Right lobe of liver (tissue), 6 donors: ENCODE results near the gene SEC24B. TPM values are rescaled to one million over a fixed set of nuclear protein-coding genes. Genes with fewer than 3 reads are reported as not detected.

Experiments
- ATAC-seq, 4 donors: fragments of 200-7000 bp; cut with Tn5 transposase; one replicate each; pipeline ENCODE4 v1.9.1; 2020; ENCODE audit warnings: mild to moderate bottlenecking in 4 of 4, moderate library complexity in 4 of 4
- DNase-seq, 3 donors: peaks; one replicate each; pipeline ENCODE4 v3.0.0-alpha.2; 2020
- H3K27ac ChIP-seq, 3 donors: fragments of 200-600 bp; one replicate each; pipeline ENCODE4 v1.8.0; 2022
- H3K27me3 ChIP-seq, 2 donors: fragments of 200-600 bp; one replicate each; pipeline ENCODE4 v1.8.0; 2022
- H3K36me3 ChIP-seq, 4 donors: fragments of 200-600 bp; sonication (generic) in 1 of 4; one replicate each; pipeline versions ENCODE4 v1.5.1 to v1.8.0; 2017 to 2022; ENCODE audit warnings: control low read depth in 1 of 4
- H3K4me1 ChIP-seq, 4 donors: fragments of 200-600 bp; sonication (generic) in 1 of 4; one replicate each; pipeline versions ENCODE4 v1.5.1 to v1.8.0; 2017 to 2022; ENCODE audit warnings: control low read depth in 1 of 4
- H3K4me3 ChIP-seq, 3 donors: fragments of 200-600 bp; one replicate each; pipeline ENCODE4 v1.8.0; 2022
- H3K9me3 ChIP-seq, 4 donors: fragments of 200-600 bp; sonication (generic) in 1 of 4; one replicate each; pipeline versions ENCODE4 v1.5.1 to v1.8.0; 2017 to 2022; ENCODE audit warnings: control low read depth in 1 of 4
- POLR2A ChIP-seq: fragments of 450-650 bp; IDR thresholded peaks from one replicate; pipeline ENCODE4 v1.6.1; 2017; ENCODE audit warnings: antibody characterized with exemption, mild to moderate bottlenecking
- WGBS: methylation state at CpG from one replicate; pipeline ENCODE4 v1.1.6; 2018; ENCODE audit warnings: low coverage, low lambda C conversion rate; ENCODE audit not compliant: insufficient coverage; ENCODE audit errors: missing lambda C conversion rate; 5-methylcytosine and 5-hydroxymethylcytosine counted together
- intact Hi-C, 2 donors: fragments of 100-400 bp; cut with DNase I; formaldehyde crosslinking; loops; one replicate each; pipeline versions ENCODE4 v1.11.2 to v1.14.1; 2022
- total RNA-seq, 6 experiments: library from RNA; depleted of rRNA in 2 of 6; stranded (reverse); fragments of >200 nt in 2 of 6; fragmentation: NEBNext Ultra II Directional in 3 of 6; extraction: Animal tissue kit (Norgen Biotek cat#: 25700) in 3 of 6; gene quantifications; one replicate each; pipeline versions ENCODE4 v1.1.0 to v1.2.4, GENCODE V29; 2016 to 2023
- TF ChIP-seq, protein P1 (sequence below), 4 donors: fragments of 200-600 bp in 3 of 4; fragments of 450-650 bp in 1 of 4; IDR thresholded peaks; one replicate each; pipeline versions ENCODE4 v1.5.1 to v1.8.0; 2016 to 2022; ENCODE audit warnings: antibody characterized with exemption in 4 of 4, mild to moderate bottlenecking in 2 of 4
- donor health status: DM: no; HTN: yes; CAD: no.
- donor health status: DM: no; HTN: no; CAD: no.
- donor health status: DM: no; HTN: no; CAD: no.
- donor health status: DM: no; HTN: yes; CAD: no.
- donor health status: DM: no; HTN: yes; CAD: no.

The SEC24B gene
- total RNA-seq, 6 experiments from 2014 or later: 22.1 to 55.0 (median 27.1) TPM

DNA sequence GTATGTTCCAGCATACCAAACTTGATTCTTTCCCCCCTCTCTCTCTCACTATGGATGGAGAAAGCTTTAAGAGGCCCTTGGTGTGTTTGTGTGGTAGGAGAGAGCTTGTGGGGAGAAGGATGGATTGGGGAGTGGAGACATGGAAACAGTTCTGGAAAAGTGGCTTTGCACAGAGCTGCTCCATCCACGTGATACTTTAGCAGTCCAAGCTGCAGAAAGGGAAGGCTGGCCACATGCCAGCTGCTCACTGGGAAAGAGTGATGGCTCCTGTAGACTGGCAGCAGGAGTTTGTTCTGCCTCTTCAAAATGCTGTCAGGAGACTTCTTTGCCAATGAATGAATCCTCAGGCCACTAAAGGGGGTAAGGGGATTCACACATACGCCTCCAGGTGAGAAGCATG, 21.7 kb upstream of the SEC24B start:
- Histone ChIP-seq H3K36me3 (no peaks in the 10 kb centered on the region), H3K4me3 (no peak overlapping the region), H3K27ac (no peak overlapping the region), H3K9me3 (no peaks in the 10 kb centered on the region), H3K27me3 (no peaks in the 10 kb centered on the region), H3K4me1 (no peaks in the 10 kb centered on the region)
- TF ChIP-seq POLR2A: no peak
- TF ChIP-seq, protein P1, sequence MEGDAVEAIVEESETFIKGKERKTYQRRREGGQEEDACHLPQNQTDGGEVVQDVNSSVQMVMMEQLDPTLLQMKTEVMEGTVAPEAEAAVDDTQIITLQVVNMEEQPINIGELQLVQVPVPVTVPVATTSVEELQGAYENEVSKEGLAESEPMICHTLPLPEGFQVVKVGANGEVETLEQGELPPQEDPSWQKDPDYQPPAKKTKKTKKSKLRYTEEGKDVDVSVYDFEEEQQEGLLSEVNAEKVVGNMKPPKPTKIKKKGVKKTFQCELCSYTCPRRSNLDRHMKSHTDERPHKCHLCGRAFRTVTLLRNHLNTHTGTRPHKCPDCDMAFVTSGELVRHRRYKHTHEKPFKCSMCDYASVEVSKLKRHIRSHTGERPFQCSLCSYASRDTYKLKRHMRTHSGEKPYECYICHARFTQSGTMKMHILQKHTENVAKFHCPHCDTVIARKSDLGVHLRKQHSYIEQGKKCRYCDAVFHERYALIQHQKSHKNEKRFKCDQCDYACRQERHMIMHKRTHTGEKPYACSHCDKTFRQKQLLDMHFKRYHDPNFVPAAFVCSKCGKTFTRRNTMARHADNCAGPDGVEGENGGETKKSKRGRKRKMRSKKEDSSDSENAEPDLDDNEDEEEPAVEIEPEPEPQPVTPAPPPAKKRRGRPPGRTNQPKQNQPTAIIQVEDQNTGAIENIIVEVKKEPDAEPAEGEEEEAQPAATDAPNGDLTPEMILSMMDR (IDR thresholded peaks at IDR 0.05): no peak
- ATAC-seq: peak in 1 of 4 donors; percentile 39
- DNase-seq: no peak
- intact Hi-C loops: no loop called here
- 65% methylated on average over 2 of the region's 2 CpGs for WGBS

DNA sequence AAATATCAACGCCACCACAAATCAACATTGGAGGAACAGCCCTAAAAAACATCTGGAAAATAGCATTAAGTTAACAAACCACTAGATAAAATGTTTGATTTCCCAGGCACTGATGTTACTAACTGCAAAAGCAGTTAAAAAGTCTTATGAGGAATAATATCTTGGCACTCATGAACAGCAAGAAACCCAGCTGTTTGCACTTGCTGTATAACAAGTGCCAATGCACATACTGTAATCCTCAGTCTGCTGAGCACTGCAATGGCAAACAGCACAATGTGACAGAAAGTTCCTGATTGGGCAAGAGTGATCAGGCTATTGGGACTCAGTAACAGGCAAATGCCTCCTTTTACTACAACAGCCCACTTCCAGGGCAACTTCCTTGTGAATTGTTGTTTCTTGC, 20.8 kb upstream of the SEC24B start:
- H3K9me3 ChIP-seq: no peaks in the 10 kb centered on the region
- no peak overlapping the region for H3K27ac ChIP-seq
- H3K4me1 ChIP-seq: no peaks in the 10 kb centered on the region
- TF ChIP-seq, protein P1 (IDR thresholded peaks at IDR 0.05): no peak
- peak; percentile 38 to 80 (median 58) for ATAC-seq
- intact Hi-C loops: no loop called here
- H3K36me3 ChIP-seq: no peaks in the 10 kb centered on the region
- WGBS: 100% methylated on average over 1 of the region's 1 CpG
- no peaks in the 10 kb centered on the region for H3K27me3 ChIP-seq
- no peak for DNase-seq
- no peak overlapping the region for H3K4me3 ChIP-seq

DNA sequence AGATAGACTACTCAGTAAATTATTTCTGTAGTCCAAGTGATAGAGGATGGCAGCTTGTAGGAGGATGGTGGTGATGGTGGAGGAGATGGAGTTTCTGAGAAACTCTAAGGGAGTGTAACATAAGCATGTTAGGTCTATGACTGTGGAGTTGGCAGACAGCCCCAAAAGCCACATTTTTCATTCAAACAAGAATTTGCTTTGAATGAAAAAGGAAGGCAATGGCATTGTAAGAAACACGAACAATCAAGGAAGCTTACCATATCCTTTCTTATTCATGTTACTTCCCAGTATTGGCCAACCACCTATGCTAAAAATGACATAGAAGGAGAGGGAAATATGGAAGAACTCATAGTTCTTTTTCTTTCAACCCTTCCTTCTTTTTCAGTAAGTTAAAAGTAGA, 18.7 kb upstream of the SEC24B start:
- Histone ChIP-seq H3K27ac (no peak overlapping the region), H3K9me3 (no peaks in the 10 kb centered on the region), H3K4me1 (no peaks in the 10 kb centered on the region), H3K27me3 (no peaks in the 10 kb centered on the region), H3K36me3 (no peaks in the 10 kb centered on the region), H3K4me3 (no peak overlapping the region)
- WGBS: 57% methylated on average over 1 of the region's 1 CpG
- intact Hi-C loops: no loop called here
- TF ChIP-seq, protein P1 (IDR thresholded peaks at IDR 0.05): no peak
- TF ChIP-seq POLR2A: no peak
- DNase-seq (no peak), ATAC-seq (no peak)

DNA sequence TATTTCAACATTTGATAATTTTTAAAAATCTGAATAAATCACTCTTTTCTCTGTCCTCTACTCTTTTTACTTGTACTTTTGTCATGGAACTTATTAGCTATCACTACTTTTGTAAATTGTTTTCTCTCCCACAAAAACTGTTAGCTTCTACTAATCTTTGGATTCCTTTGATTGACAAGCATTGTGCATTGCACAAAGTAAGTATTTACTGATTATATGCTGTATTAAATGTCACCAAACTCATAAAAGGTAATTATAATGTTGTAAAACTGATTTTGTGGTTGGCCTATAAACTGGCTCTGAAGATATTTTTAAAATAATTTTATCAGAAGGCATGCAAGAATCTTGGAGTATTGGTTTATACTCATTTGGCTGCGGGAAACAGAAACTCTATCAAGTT, 15.0 kb upstream of the SEC24B start:
- no peaks in the 10 kb centered on the region for H3K4me1 ChIP-seq
- H3K9me3 ChIP-seq: no peaks in the 10 kb centered on the region
- no peaks in the 10 kb centered on the region for H3K27me3 ChIP-seq
- 100% methylated on average over 1 of the region's 1 CpG for WGBS
- no peak overlapping the region for H3K27ac ChIP-seq
- ATAC-seq (no peak), DNase-seq (no peak)
- no peaks in the 10 kb centered on the region for H3K36me3 ChIP-seq
- TF ChIP-seq, protein P1 (IDR thresholded peaks at IDR 0.05): no peak
- TF ChIP-seq POLR2A: no peak
- no peak overlapping the region for H3K4me3 ChIP-seq
- intact Hi-C loops: no loop called here

DNA sequence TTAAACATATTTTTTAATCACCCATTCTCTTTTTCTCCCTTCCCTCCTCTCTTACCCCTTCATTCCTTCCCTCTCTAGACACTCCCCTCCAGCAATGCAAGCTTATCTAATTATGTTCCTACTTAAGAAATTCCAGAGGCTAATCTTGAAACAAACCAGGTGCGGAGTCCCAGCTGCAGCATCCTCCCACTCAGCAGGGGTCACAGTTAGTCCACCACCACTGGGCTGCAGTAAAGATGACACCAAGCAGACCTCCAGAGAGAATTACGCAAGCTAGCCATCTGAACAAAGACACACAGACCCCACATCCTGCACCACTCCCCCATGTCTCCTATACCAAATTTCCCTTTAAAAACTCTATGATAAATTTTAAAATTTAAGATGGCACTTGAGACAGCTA, 13.9 kb upstream of the SEC24B start:
- no peaks in the 10 kb centered on the region for H3K9me3 ChIP-seq
- H3K4me3 ChIP-seq: no peak overlapping the region
- DNase-seq (no peak), ATAC-seq (no peak)
- no peaks in the 10 kb centered on the region for H3K4me1 ChIP-seq
- WGBS: 94% methylated on average over 2 of the region's 2 CpGs
- no peaks in the 10 kb centered on the region for H3K36me3 ChIP-seq
- no peaks in the 10 kb centered on the region for H3K27me3 ChIP-seq
- intact Hi-C loops: loop anchor here in 1 of 2 donors (10.0 kb wide), 2 partner anchors 235 to 555 kb away; no protein-coding TSS in a partner anchor
- H3K27ac ChIP-seq: no peak overlapping the region
- TF ChIP-seq, protein P1 (IDR thresholded peaks at IDR 0.05): no peak
- TF ChIP-seq POLR2A: no peak
